Umbilical cord (tissue), 2 donors: Measurements from ENCODE around the gene CDHR2. TPM values are rescaled to one million over a fixed set of nuclear protein-coding genes. Genes with fewer than 3 reads are reported as not detected.

ENCODE experiments used
- DNase-seq: peaks from one replicate; pipeline ENCODE4 v3.0.0-alpha.2; 2015; ENCODE audit warnings: low spot score
- total RNA-seq: library from RNA; depleted of rRNA; stranded (reverse); fragments of >200 nt; gene quantifications from one replicate; pipeline ENCODE4 v1.2.3, GENCODE V29; 2014; ENCODE audit warnings: low replicate concordance; ENCODE audit not compliant: insufficient read depth

Gene CDHR2
- total RNA-seq, 1 donor from 2014 or later: not detected

DNA sequence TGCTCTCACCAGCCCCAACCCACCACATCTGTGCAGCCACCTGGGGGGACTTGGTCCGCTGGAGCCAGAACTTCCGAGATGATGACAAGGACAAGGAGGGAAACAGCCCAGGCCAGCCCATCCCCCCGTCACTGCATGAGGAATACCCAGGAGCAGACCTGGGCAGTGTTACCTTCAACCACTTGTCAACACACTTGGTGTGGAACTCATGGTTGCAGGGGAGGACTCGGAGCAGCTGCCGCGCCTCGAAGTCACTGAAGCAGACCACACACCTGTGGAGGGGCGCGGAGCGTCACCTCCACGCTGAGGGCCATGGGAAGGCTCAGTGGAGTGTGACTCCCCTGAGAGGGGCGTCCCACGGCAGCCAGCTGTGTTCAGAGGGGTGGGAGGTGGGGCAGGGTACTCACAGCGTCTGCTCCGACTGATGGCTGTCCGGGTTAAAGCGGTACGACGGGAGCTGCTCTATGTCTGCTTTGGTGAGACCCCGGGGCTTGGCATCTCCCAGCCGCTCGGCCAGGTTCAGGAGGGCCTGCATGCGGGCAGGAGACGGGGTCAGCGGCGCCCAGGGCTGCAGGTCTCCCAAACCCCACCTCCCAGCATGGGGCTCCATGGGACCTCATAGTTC lies 19.9 kb upstream of the CDHR2 start:
- DNase-seq: no peak

- DNase-seq: no peak
Measured at GRCh38 chr5:176529741-176530141, 19.4 kb upstream of the CDHR2 start.

- DNase-seq: no peak
Measured at GRCh38 chr5:176530393-176530982, 18.7 kb upstream of the CDHR2 start.

- no peak for DNase-seq
Measured at GRCh38 chr5:176530983-176531901, 17.9 kb upstream of the CDHR2 start.

DNA sequence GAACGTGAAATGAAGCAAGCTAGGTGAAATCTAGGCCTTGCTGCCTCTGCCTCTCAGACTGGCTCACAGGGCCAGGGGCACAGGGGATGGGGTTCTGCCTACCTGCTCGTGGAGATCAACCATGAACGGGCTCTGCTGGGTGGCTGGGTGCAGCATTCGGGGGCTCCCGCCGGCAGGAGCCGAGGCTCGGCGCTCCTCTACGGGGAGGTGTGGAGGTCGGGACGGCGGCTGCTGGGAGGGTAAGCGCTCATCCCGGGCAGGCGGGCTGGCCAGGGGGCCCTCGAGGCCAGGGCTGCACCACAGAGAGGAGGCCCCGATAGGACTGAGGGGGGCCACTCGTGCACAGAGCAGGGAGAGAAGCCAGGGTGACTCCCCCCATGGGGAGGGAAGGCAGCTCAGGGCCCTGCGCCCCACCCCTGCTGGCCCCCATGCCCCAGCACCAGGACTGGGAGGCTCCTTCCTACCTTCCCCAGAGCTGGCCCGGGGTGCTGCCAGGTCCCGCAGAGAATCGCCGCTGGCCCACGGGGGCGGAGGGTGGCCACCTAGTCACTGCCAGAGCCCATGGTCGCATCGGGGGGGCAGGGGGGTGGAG lies 17.1 kb upstream of the CDHR2 start:
- DNase-seq: no peak

DNA sequence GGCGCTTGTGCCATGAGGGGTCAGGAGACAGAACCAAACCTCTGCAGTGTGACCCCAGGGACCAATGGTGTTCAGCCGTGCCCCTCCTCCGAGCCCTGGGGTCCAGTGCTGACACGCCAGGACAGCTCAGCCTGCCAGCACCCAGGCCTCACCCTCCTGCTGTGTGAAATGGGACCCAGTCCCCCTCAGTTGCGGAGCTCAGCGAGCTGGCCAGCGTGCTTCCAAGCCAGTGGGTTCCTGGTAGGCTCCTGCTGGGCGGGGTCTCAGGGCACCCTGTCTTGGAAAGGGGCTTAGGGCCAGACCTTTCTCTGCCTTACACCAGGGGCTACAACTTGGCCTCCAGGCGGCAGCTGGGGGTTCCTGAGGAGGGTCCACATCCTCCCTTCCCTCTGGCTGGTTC lies 16.3 kb upstream of the CDHR2 start:
- no peak for DNase-seq

DNA sequence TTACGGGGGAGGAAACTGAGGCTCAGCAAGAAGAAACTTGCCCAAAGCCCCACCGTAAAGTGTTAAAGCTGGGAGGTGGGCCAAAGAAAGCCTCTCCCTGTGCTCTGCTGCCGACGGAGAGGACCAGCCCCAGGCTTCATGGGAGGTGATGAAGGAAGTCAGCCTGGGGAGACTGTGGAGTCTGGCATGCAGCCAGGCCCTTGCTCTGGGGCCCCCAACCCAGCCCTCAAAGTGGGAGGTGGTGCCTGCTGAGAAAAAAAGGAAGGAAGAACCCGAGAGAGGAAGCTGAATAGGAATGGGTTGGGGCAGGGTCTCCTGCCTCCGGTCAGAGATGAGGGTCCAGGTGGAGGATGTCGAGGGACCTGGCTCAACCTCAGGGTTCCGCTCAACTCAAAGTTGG lies 15.8 kb upstream of the CDHR2 start:
- DNase-seq: peak; percentile 58

DNA sequence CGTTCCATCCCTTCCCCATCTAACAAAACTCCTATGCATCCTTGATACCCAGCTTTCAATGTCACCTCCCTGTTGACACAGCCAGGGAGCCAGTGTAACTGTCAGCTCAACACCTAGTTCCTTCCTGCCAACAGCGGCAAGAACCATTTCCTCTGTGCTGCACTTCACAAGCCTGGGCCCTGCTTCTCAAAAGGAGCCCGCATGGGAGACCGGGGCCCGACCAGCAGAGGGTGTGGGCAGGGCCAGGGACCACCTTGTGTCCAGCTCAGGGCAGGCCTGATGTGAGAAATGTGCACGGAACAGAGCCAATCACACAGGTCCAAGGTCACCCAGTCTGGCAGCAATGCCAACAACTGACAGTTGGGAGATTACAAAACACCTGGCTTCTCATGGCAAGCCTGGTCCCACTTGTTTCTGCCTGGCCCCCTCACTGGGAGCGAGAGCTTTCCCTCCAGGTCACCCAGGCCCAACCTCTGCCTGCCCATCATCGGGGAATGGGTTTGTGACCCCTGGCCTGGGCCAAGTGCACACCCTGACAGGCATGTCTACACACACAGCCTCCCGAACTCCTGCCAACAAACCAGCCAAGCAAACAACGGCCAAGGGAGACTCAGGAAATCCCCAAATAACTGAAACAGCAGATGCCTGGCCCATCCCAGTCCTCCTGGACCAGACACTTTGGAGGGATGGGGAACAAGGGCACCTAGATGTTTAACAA lies 15.1 kb upstream of the CDHR2 start:
- no peak for DNase-seq

- DNase-seq: no peak
Measured at GRCh38 chr5:176534640-176535039, 14.5 kb upstream of the CDHR2 start.

DNA sequence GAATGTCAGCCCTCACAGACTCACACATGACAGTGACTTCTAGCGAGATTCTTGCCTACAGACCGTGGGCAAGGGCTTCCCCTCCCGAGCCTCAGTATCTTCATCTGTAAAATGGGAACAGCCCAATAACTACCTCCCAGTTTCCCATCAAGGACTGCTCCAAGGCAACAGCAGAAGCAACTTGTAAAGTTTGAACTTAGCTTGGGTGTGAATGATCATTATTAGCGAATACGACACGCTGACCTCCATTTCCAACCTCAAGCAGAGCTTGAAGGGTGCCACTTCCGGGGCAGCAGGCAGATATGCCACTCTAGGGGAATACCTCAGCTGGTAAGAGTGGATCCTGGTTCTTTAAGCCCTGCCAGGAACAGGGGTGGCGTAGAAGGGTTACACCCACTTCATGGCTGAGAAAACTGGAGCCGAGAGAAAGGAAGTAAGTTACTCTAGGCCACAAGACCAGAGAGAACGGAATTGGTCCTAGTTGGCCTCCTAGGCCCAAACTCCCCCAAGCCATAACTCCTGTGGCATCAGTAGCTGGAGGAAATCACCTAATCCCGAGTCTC lies 14.0 kb upstream of the CDHR2 start:
- peak; percentile 47 for DNase-seq

GRCh38 chr5:176535664-176536131 lies 13.4 kb upstream of the CDHR2 start:
- no peak for DNase-seq

DNA sequence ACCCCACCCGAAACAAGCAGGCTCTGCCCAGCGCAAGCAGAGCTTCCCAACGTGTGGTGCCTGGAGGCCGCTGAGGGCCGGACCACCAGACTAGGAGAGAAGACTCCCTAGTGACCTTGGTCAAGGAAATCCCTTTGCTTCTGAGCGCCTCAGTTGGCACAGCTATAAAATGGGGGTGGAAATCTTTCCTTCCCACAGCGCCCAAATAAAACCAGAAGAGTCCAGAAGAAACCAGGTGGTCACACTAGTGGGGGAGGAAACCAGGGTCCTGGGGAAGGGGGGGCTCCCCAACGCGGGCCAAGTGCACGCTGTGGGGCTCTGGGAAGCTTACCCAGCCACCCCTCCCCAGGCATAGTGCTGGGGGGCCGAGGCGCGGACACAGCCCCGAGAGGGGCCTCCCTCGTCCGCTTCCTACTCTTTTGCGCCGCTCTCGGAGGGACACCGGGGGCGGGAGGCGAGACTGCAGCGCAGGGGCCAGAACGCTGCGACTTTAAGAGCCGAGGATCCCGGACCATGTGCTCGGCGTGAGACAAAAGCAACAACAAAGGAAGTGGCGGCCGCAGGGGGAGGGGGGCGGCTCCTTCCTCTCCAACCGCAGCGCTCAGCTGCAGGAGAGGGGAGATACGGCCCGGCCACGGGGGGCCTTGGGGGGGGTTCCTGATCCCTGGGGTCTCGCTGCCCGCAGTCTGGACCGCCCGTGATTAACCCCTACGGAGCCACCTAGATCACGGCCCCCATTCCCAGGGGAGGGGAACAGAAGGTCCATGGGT lies 12.8 kb upstream of the CDHR2 start:
- peak; percentile 83 for DNase-seq

DNA sequence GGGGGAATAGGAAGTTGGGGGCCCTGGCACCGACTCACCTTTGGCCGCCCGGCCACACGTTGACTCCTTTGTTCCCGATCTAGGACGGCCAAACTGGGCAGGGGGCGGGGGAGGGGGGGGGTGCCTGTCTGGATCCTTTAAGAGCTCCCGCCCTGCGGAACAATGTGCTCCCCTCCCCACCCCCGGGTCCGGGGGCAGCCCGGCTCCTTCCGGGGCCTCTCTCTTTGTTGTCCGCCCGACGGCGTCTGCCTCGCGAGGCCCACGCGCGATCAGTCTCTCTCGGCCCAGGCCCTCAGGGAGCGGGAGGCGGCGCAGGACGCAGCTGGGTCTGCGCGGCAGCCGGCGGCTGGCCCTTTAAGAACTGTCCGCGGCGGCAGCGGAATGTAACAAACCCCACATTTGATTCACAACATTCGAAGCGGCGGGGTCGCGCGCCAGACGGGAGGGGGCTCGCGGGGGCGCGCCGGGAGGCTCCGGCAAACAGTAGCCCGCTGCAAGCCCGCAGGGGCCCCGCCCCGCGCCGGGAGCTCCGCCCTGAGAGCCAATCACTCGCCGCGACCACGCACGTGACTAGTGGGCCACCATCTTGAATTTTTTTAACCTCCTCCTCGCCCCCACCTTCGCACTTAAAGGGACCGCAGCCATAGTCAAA lies 12.1 kb upstream of the CDHR2 start, which contains the start of gene RNF44:
TSS of gene RNF44 (minus strand) at position 501 of the 652 bp plus-strand sequence. CDS start 4,930 bp downstream, outside the sequence.
- DNase-seq: peak; percentile 98

DNA sequence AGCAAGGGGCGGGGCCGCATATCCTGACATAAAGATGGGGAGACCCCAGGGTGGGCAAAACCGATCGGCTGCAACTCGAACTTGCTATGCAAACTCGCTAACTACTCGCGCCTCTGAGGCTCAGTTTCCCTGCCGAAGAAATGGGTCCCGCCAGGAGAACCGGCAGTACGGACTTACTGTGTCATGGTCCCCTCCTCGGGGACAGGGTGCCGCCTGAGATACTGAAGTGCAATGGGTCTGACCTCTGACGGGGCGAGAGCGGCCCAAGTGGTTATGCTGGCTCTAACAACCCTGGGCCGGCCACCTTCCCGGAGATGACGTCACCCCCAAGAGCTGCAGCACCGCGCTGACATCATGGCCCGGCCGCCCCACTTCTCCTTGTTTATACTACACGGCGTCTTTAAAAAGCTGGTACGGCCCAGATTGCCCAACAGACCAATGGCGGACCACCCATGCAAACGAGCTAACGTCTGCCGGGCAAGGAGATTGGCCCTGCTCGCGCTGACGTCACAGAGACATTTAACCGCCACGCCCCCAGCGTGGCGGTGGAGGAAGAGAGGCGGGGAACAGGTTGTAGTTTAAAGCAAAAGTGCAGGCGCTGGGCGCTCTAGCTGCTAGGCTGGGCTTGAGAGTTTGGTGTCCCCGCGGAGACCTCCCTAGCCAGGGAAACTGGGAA lies 11.4 kb upstream of the CDHR2 start:
- peak; percentile 99 for DNase-seq

DNA sequence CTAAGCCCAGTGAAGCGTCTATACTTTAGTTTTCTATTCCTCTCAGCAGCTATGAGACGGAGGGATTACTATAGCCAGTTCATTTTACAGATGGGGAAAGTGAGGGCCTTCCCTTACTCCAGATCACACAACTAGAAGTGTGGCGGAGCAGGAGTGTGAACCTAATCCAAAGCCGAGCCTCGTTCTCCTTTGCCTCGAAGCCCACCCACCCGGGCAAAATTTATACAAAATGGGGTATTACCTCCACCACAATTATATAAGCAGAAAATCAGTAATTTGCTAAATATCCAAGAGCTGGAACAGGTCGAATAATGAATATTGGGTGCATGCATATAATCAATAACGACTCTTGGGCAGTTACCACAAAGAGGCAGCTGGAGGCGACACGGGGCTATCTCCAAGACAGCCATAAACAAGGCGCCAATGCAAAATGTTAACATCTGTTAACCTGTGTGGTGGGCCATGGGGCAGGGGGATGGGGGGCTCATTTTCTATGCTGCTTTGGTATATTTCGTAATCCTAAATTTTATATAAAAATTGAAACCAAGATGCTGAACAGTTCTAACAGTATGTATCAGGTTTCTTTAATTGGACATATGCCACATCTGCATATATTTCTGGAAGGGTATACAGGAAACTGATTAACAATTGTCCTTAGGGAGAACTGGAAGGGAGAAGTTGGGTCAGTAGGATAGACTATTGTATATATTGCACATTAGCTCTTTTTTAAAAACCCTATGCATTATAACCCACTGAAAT lies 10.7 kb upstream of the CDHR2 start:
- DNase-seq: no peak

GRCh38 chr5:176538989-176539384 lies 10.2 kb upstream of the CDHR2 start:
- no peak for DNase-seq

DNA sequence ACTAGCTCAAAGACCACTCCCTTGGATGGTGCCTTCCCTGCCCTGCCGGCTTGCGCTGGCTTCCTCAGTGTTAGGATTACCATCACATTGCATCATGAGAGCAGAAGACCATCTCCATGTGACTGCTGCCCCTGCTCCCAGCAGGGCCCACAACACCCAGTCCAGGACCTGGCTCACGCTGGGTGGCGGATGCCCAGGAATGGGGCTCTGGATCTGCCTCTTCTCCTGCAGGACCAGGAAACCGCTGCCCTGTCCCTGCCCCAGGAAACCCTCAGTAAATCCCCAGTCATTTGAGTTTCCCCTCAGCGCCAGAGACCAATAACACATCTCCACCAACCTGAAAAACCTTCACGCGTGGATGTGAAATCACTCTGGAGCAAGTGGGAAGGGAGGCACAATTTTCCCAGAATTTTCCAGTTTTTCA lies 8.7 kb upstream of the CDHR2 start:
- no peak for DNase-seq

DNA sequence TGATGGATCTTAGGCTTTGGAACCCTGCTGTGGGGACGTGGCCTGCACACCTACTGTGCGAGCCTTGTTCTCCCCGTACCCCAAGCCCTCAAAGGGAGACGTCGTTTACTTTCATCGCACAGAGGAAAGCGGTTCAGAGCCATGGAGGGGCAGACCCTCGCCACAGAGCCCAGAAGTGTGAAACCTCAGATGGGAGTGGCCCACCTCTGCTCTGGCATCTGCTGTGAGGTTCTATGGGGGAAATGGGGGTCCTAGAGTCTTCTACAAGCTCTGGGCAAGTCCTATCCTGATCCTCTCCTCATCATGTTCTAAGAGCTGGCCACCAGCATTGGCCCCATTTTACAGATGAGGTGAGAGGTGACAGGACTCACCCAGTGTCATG lies 8.2 kb upstream of the CDHR2 start:
- no peak for DNase-seq
